Transverse colon (tissue), 4 donors: ENCODE results near the gene PKMYT1. TPM values are rescaled to one million over a fixed set of nuclear protein-coding genes. Genes with fewer than 3 reads are reported as not detected.

ENCODE experiments used
- DNase-seq: peaks from one replicate; pipeline ENCODE4 v3.0.0-alpha.2; 2019
- H3K27ac ChIP-seq, 4 donors: fragments of 200-600 bp; sonication (generic); 2 replicates each; pipeline ENCODE4 v1.5.1; 2016 to 2018; ENCODE audit warnings: inconsistent platforms in 4 of 4
- H3K27me3 ChIP-seq: fragments of 200-600 bp; sonication (generic); 2 replicates; pipeline ENCODE4 v1.5.1; 2017; ENCODE audit warnings: inconsistent platforms
- H3K36me3 ChIP-seq, 4 donors: fragments of 200-600 bp; sonication (generic); 2 replicates each; pipeline ENCODE4 v1.5.1; 2017 to 2019; ENCODE audit warnings: inconsistent platforms in 4 of 4
- H3K4me1 ChIP-seq, 4 donors: fragments of 200-600 bp; sonication (generic); 2 replicates each; pipeline ENCODE4 v1.5.1; 2017 to 2020; ENCODE audit warnings: inconsistent platforms in 4 of 4
- H3K4me3 ChIP-seq, 4 donors: fragments of 200-600 bp; sonication (generic); 1 replicate in 1 of 4; 2 replicates in 3 of 4; pipeline versions ENCODE4 v1.5.1 to v1.6.1; 2017 to 2019; ENCODE audit warnings: inconsistent platforms in 4 of 4
- H3K9me3 ChIP-seq, 2 donors: fragments of 200-600 bp; sonication (generic); 2 replicates each; pipeline ENCODE4 v1.5.1; 2017 to 2019; ENCODE audit warnings: inconsistent platforms in 2 of 2
- CTCF ChIP-seq, 5 experiments: fragments of 200-600 bp in 3 of 5; fragments of 450-650 bp in 2 of 5; sonication (generic) in 3 of 5; IDR thresholded peaks; 1 replicate in 2 of 5; 2 replicates in 3 of 5; pipeline ENCODE4 v1.5.1; 2016 to 2017; ENCODE audit warnings: antibody characterized with exemption in 5 of 5, inconsistent platforms in 3 of 5, mild to moderate bottlenecking in 2 of 5, moderate library complexity in 1 of 5
- EP300 ChIP-seq: sonication (generic); formaldehyde crosslinking; IDR thresholded peaks from one replicate; pipeline ENCODE4 v1.6.1; 2017; ENCODE audit warnings: antibody characterized with exemption, low read depth
- POLR2A ChIP-seq: fragments of 450-650 bp; IDR thresholded peaks from one replicate; pipeline ENCODE4 v1.6.1; 2016; ENCODE audit warnings: antibody characterized with exemption, mild to moderate bottlenecking, moderate library complexity
- POLR2AphosphoS5 ChIP-seq, 3 donors: sonication (generic); formaldehyde crosslinking; IDR thresholded peaks; one replicate each; pipeline ENCODE4 v1.6.1; 2016; ENCODE audit warnings: antibody characterized with exemption in 3 of 3
- WGBS, 2 donors: methylation state at CpG; one replicate each; pipeline ENCODE4 v1.1.5; 2018; ENCODE audit warnings: low coverage in 1 of 2; 5-methylcytosine and 5-hydroxymethylcytosine counted together
- in situ Hi-C, 4 donors: fragments of 200-750 bp; cut with MboI; loops; one replicate each; pipeline versions ENCODE4 v1.15.0 to v1.15.1; 2017; ENCODE audit warnings: low sequenced_read_pairs in 3 of 4, low pct_ligation_motif_present in 1 of 4, low pct_unique_long_range_greater_than_20kb in 1 of 4
- intact Hi-C: fragments of 100-400 bp; cut with DNase I; formaldehyde crosslinking; loops from one replicate; pipeline ENCODE4 v1.15.1; 2023; ENCODE audit warnings: low total_unique reads
- total RNA-seq, 4 donors: library from RNA; depleted of rRNA; stranded (reverse); fragments of >200 nt; gene quantifications; one replicate each; pipeline ENCODE4 v1.1.0, GENCODE V29; 2016

PKMYT1 gene
- total RNA-seq, 4 donors from 2014 or later = 0.55 to 3.6 (median 3.0) TPM; not detected in 1

- Histone ChIP-seq H3K4me1 (peaks cover 24 to 57% (median 45%) of the 10 kb centered on the region in 4 donors), H3K27ac (peak overlapping the region; percentile 92 to 94 (median 93)), H3K9me3 (no peaks in the 10 kb centered on the region), H3K36me3 (no peaks in the 10 kb centered on the region), H3K27me3 (peaks cover 21% of the 10 kb centered on the region), H3K4me3 (peak overlapping the region; percentile 45 to 66 (median 54))
- TF ChIP-seq CTCF (IDR thresholded peaks at IDR 0.05) (peak in 1 of 5 experiments; percentile 1), POLR2A (peak; percentile 11), POLR2AphosphoS5 (IDR thresholded peaks at IDR 0.05) (peak; percentile 27 to 83 (median 80)), EP300 (no peak)
- intact Hi-C loops (no loop called here), in situ Hi-C loops (no loop called here)
- peak; percentile 75 for DNase-seq
- WGBS, 2 donors = 2% methylated on average over 40 of the region's 57 CpGs; no CpG with 5 or more reads in 1 of the 2 donors
Observed at GRCh38 chr16:3020604-3021448, 40.6 kb upstream of the PKMYT1 start.

DNA sequence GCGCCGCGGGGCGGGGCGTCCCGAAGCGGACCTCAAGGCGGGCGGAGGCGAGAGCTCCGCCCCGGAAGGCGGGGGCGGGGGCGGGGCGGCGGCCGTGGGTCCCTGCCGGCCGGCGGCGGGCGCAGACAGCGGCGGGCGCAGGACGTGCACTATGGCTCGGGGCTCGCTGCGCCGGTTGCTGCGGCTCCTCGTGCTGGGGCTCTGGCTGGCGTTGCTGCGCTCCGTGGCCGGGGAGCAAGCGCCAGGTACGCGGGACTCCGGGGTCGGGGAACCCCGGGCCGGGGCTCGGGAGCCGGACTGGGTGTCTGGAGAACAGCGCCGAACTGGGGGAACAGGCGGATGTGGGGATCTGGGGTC lies 40.0 kb upstream of the PKMYT1 start, which contains the start of gene TNFRSF12A:
Gene TNFRSF12A (plus strand): TSS at position 122 of the 357 bp plus-strand sequence. CDS start 30 bp downstream, at position 152.
- H3K9me3 ChIP-seq = no peaks in the 10 kb centered on the region
- H3K27ac ChIP-seq = peak within 1 kb of the TSS; percentile 92 to 94 (median 93)
- no peaks in the 10 kb centered on the region for H3K36me3 ChIP-seq
- peak; percentile 83 for DNase-seq
- intact Hi-C loops = no loop called here
- peak within 1 kb of the TSS; percentile 45 to 66 (median 54) for H3K4me3 ChIP-seq
- TF ChIP-seq CTCF (IDR thresholded peaks at IDR 0.05) = peak in 1 of 5 experiments; percentile 2
- TF ChIP-seq POLR2AphosphoS5 (IDR thresholded peaks at IDR 0.05) = peak; percentile 85 to 95 (median 90)
- peak; percentile 80 for TF ChIP-seq POLR2A
- no peak for TF ChIP-seq EP300
- WGBS, 2 donors = 0% methylated on average over 4 of the region's 49 CpGs; no CpG with 5 or more reads in 1 of the 2 donors
- in situ Hi-C loops = no loop called here
- peaks cover 21% of the 10 kb centered on the region for H3K27me3 ChIP-seq
- peaks cover 24 to 57% (median 45%) of the 10 kb centered on the region in 4 donors for H3K4me1 ChIP-seq

DNA sequence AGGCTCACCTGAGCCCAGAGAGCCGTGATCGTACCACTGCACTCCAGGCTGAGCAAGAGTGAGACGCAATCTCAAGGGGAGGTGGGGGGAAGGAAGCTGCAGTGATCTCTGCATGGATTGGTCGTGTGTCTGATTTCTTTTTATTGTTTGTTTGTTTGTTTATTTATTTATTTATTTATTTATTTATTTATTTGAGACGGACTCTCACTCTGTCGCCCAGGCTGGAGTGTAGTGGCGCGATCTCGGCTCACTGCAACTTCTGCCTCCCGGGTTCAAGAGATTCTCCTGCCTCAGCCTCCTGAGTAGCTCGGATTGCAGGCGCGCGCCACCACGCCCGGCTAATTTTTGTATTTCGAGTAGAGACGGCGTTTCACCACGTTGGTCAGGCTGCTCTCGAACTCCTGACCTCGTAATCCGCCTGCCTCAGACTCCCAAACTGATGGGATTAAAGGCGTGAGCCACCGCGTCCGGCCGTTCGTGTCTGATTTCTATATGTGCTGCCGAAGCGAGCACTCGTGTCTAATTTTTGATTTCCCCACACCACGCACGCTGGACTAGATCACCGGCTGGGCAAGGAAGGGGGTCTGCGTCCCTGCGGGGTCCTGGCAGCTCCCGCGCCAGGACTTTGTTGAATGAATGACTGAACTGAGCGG lies 39.5 kb upstream of the PKMYT1 start:
- intact Hi-C loops = no loop called here
- Histone ChIP-seq H3K27me3 (peaks cover 21% of the 10 kb centered on the region), H3K4me1 (peaks cover 24 to 52% (median 43%) of the 10 kb centered on the region in 4 donors), H3K27ac (peak overlapping the region; percentile 92 to 94 (median 93)), H3K4me3 (peak overlapping the region; percentile 2 to 66 (median 52)), H3K9me3 (no peaks in the 10 kb centered on the region), H3K36me3 (no peaks in the 10 kb centered on the region)
- WGBS, 2 donors = 36% methylated on average over 37 of the region's 40 CpGs; no CpG with 5 or more reads in 1 of the 2 donors
- in situ Hi-C loops = no loop called here
- no peak for DNase-seq
- no peak for TF ChIP-seq EP300
- TF ChIP-seq POLR2AphosphoS5 (IDR thresholded peaks at IDR 0.05) = no peak
- no peak for TF ChIP-seq POLR2A
- TF ChIP-seq CTCF (IDR thresholded peaks at IDR 0.05) = no peak
